NB4 (cell line): ENCODE results near the gene OPRL1.
A peak's percentile ranks its signal among the peaks of the same experiment; 100 is the strongest.
"Not testable (repeated sequence)": the region's sequence is repeated elsewhere in the genome, so short reads cannot be mapped to it uniquely, and the experiment has no call there.

ENCODE experiments used
- DNase-seq: peaks from one replicate; pipeline ENCODE4 v3.0.0; 2010; ENCODE audit warnings: low read depth
- H3K4me3 ChIP-seq: one replicate; pipeline ENCODE4 v1.5.1; 2011; ENCODE audit warnings: mild to moderate bottlenecking, low read depth, low read length, moderate library complexity
- MYC ChIP-seq: IDR thresholded peaks from 2 replicates; pipeline ENCODE4 v1.6.1; 2011; ENCODE audit warnings: low read depth, low read length
- POLR2A ChIP-seq: IDR thresholded peaks from 2 replicates; pipeline ENCODE4 v1.6.1; 2011; ENCODE audit warnings: mild to moderate bottlenecking; ENCODE audit not compliant: insufficient read length; ENCODE audit errors: extremely low read depth
- TF ChIP-seq, protein P1 (sequence below): IDR thresholded peaks from one replicate; pipeline ENCODE4 v1.5.1; 2012; ENCODE audit warnings: low read depth, low read length
- TF ChIP-seq, protein P2 (sequence below): IDR thresholded peaks from 2 replicates; pipeline ENCODE4 v1.6.1; 2011; ENCODE audit warnings: low read depth, low read length

The OPRL1 gene

DNA sequence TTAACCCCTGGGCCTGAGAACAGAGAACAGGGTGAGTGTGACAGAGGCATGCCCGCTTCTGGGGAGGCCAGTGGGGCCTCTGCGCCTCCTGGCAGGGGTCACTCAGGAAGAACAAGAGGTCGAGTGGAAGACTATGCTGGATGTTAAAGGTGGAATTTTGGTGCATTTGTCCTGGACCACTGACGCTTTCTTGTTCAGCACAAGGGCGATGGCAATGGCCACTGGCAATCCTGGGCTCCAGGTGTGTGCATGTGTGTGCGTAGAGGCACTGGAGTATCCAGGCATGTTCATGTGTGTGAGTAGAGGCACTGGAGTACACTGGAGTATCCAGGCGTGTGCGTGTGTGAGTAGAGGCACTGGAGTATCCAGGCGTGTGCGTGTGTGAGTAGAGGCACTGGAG lies 51.0 kb downstream of the OPRL1 start:
- no peak for TF ChIP-seq MYC
- TF ChIP-seq, protein P1, sequence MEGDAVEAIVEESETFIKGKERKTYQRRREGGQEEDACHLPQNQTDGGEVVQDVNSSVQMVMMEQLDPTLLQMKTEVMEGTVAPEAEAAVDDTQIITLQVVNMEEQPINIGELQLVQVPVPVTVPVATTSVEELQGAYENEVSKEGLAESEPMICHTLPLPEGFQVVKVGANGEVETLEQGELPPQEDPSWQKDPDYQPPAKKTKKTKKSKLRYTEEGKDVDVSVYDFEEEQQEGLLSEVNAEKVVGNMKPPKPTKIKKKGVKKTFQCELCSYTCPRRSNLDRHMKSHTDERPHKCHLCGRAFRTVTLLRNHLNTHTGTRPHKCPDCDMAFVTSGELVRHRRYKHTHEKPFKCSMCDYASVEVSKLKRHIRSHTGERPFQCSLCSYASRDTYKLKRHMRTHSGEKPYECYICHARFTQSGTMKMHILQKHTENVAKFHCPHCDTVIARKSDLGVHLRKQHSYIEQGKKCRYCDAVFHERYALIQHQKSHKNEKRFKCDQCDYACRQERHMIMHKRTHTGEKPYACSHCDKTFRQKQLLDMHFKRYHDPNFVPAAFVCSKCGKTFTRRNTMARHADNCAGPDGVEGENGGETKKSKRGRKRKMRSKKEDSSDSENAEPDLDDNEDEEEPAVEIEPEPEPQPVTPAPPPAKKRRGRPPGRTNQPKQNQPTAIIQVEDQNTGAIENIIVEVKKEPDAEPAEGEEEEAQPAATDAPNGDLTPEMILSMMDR: no peak
- no peak for TF ChIP-seq POLR2A
- TF ChIP-seq, protein P2, sequence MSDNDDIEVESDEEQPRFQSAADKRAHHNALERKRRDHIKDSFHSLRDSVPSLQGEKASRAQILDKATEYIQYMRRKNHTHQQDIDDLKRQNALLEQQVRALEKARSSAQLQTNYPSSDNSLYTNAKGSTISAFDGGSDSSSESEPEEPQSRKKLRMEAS: no peak
- H3K4me3 ChIP-seq: no peak overlapping the region
- no peak for DNase-seq

DNA sequence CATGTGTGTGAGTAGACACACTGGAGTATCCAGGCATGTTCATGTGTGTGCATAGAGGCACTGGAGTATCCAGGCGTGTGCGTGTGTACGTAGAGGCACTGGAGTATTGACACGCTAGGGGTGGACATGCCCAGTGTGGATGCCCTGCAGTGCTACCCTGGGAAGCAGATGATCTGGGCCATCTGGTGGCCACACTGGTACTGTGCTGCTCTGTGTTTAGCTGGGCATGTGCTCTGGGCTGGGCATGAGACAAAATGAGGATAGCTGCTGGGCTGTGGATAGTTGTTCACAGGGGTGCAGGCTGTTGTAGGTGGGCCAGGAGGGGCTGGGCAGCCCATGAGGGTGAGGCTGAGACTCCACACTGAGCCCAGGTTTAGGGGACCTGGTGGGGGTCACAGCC lies 51.5 kb downstream of the OPRL1 start:
- DNase-seq: peak; percentile 43
- TF ChIP-seq, protein P1: peak; percentile 35
- TF ChIP-seq, protein P2: no peak
- no peak overlapping the region for H3K4me3 ChIP-seq

DNA sequence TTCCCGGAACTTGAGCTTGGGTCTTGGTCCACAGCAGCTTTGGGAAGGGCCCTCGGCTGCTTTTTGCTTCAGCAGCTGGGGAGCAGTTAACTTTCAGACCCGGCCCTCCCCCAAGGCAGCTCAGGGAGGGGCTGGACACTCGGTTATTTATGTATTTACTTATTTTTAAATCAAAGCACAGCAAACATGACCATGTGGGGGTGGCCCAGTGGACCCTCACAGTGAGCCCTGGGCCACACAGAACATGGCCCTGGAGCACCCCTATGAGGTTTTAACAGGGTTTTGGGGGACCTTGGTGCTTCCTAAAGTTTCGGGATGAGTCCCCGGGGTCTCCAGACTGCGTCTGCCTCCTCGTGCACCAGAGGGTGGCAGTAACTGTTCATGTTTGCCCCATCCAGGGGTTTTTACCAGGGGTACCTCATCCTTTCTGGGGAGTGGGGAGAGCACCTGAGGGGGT lies 54.1 kb downstream of the OPRL1 start:
- no peak for TF ChIP-seq MYC
- TF ChIP-seq, protein P1: peak; percentile 42
- DNase-seq: peak; percentile 55
- H3K4me3 ChIP-seq: no peak overlapping the region

DNA sequence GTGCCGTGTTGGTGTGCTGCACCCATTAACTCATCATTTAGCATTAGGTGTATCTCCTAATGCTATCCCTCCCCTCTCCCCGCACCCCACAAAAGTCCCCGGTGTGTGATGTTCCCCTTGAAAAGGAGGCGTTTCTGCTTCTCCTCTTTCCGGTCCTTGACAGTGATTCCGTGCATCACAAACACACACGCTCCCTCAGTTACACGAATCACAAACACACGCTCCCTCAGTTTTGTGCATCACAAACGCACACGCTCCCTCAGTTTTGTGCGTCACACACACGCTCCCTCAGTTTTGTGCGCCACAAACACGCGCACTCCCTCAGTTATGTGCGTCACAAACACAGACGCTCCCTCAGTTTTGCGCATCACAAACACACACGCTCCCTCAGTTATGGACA lies 54.9 kb downstream of the OPRL1 start:
- not testable (repeated sequence) for DNase-seq, H3K4me3 ChIP-seq

DNA sequence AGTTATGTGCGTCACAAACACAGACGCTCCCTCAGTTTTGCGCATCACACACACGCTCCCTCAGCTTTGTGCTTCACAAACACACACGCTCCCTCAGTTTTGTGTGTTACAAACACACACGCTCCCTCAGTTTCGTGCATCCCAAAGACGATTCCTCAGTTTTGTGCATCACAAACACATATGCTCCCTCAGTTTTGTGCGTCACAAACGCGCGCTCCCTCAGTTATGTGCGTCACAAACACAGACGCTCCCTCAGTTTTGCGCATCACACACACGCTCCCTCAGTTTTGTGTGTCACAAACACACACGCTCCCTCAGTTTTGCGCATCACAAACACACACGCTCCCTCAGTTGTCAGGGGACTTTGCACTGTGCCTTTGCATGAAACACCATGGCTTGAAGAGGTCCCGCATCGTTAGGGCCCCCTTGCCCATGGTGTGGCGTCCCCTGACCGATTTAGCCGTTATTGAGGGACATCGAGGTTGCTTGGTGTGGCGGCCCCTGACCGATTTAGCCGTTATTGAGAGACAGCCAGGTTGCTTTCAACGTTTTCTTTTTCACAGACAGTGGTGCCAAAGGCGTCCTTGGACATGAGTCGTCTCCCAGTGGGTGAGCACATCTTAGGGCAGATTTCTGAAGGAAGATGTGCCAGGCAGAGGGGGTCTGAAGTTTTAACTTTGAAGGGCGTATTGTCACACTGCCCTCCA lies 56.3 kb downstream of the OPRL1 start:
- TF ChIP-seq, protein P2: no peak
- TF ChIP-seq POLR2A: no peak
- TF ChIP-seq MYC: no peak
- TF ChIP-seq, protein P1: no peak
- no peak overlapping the region for H3K4me3 ChIP-seq
- no peak for DNase-seq

DNA sequence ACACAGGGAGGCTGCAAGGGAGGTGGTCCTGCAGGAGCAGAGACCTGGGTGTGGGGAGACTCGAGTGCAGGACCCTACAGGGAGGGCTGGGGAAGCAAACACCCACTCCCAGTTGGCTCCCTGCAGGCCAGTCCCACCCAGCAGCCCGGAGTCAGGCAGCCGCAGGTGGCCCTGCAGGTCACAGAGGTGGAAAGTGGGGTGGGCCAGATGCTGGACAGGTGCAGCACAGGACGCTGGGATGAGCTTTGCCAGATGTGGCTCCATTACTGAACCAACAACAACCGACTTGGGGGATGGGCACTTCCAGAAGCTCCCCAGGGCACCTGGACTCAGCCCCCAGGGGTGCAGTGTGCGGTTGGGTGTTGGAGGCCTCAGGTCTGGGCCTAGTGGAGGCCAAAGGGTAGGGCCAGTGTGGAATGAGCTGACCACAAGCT lies 57.7 kb downstream of the OPRL1 start:
- no peak overlapping the region for H3K4me3 ChIP-seq
- TF ChIP-seq, protein P1: no peak
- TF ChIP-seq POLR2A: no peak
- TF ChIP-seq, protein P2: no peak
- TF ChIP-seq MYC: no peak
- no peak for DNase-seq
